ENCODE data around the gene FOXP2.
A peak's percentile ranks its signal among the peaks of the same experiment; 100 is the strongest.
"Not testable (repeated sequence)": the region's sequence is repeated elsewhere in the genome, so short reads cannot be mapped to it uniquely, and the experiment has no call there.

Gene FOXP2

GRCh38 chr7:114507381-114507780 is 92.8 kb downstream of the FOXP2 start:
- DNase-seq, result no peak

- no peak for DNase-seq
Measured at GRCh38 chr7:114508086-114508485, 93.5 kb downstream of the FOXP2 start.

- not testable (repeated sequence) for DNase-seq
Measured at GRCh38 chr7:114510824-114511223, 96.2 kb downstream of the FOXP2 start.

GRCh38 chr7:114519240-114519639 is 104.6 kb downstream of the FOXP2 start:
- DNase-seq, result no peak

GRCh38 chr7:114522081-114522480 is 107.5 kb downstream of the FOXP2 start:
- DNase-seq, result no peak

- DNase-seq, result no peak
Measured at GRCh38 chr7:114527589-114527988, 113.0 kb downstream of the FOXP2 start.

GRCh38 chr7:114530057-114530611 is 115.5 kb downstream of the FOXP2 start:
- DNase-seq, result peak; percentile 53 to 78

GRCh38 chr7:114531326-114531725 is 116.7 kb downstream of the FOXP2 start:
- no peak for DNase-seq

- DNase-seq, result peak; percentile 65 to 72
Measured at GRCh38 chr7:114533131-114533530, 118.5 kb downstream of the FOXP2 start.

- DNase-seq, result no peak
Measured at GRCh38 chr7:114534953-114535352, 120.3 kb downstream of the FOXP2 start.

GRCh38 chr7:114539575-114539974 is 125.0 kb downstream of the FOXP2 start:
- DNase-seq, result peak in 1 of 2 experiments; percentile 26

GRCh38 chr7:114540291-114540690 is 125.7 kb downstream of the FOXP2 start:
- DNase-seq, result no peak

- DNase-seq, result not testable (repeated sequence)
Measured at GRCh38 chr7:114547346-114547745, 132.7 kb downstream of the FOXP2 start.

- DNase-seq, result no peak
Measured at GRCh38 chr7:114548081-114548980, 133.7 kb downstream of the FOXP2 start.

- DNase-seq, result peak; percentile 46 to 74
Measured at GRCh38 chr7:114554781-114555537, 140.3 kb downstream of the FOXP2 start.

GRCh38 chr7:114567416-114567815 is 152.8 kb downstream of the FOXP2 start:
- DNase-seq, result no peak

- DNase-seq, result no peak
Measured at GRCh38 chr7:114569220-114569619, 154.6 kb downstream of the FOXP2 start.

- no peak for DNase-seq
Measured at GRCh38 chr7:114574384-114574783, 159.8 kb downstream of the FOXP2 start.

- no peak for DNase-seq
Measured at GRCh38 chr7:114575098-114575497, 160.5 kb downstream of the FOXP2 start.

- DNase-seq, result not testable (repeated sequence)
Measured at GRCh38 chr7:114580963-114581362, 166.3 kb downstream of the FOXP2 start.

- no peak for DNase-seq
Measured at GRCh38 chr7:114588506-114588905, 173.9 kb downstream of the FOXP2 start.

GRCh38 chr7:114589436-114589835 is 174.8 kb downstream of the FOXP2 start:
- DNase-seq, result no peak

GRCh38 chr7:114590298-114590697 is 175.7 kb downstream of the FOXP2 start:
- no peak for DNase-seq

GRCh38 chr7:114598946-114599345 is 184.3 kb downstream of the FOXP2 start:
- DNase-seq, result no peak

Data from SHP77 (cell line).